ENCODE results near the gene MIF4GD. TPM values are rescaled to one million over a fixed set of nuclear protein-coding genes. Genes with fewer than 3 reads are reported as not detected.

The MIF4GD gene
- total and polyA plus RNA-seq, 9 of the 15 experiments (the other 6 are each of a cell fraction or from before 2014, with no cell fraction given) = 11.8 to 63.8 (median 28.1) TPM

- peak; percentile 65 for ATAC-seq
- H2AFZ ChIP-seq (ENCODE audit: low read depth, low read length) = peak overlapping the region; percentile 89
- no peaks in the 10 kb centered on the region for H3K9me3 ChIP-seq (replicated peaks; ENCODE audit: control insufficient read depth, insufficient read depth, low read depth, low read length)
- H4K20me1 ChIP-seq (replicated peaks; ENCODE audit: control insufficient read depth, insufficient read depth, low read length) = no peaks in the 10 kb centered on the region
- in situ Hi-C loops (cut with MboI) (loop anchor here (10.0 kb wide), 1 partner anchor 154 kb away; no protein-coding TSS in a partner anchor), intact Hi-C loops (cut with micrococcal nuclease) (loop anchor here (2.0 kb wide), 1 partner anchor 20 kb away; no protein-coding TSS in a partner anchor)
- ChIA-PET CTCF (ENCODE audit: low intra/inter-chr PET ratio) (interaction anchor here (0.6 to 2.0 kb wide), 3 partner anchors 20 to 214 kb away, joined by 3 to 4 read pairs (median 3); partner anchors contain the start of gene KCTD2), POLR2A (interaction anchor here (0.6 to 6.3 kb wide), 27 partner anchors 10 to 1121 kb away, joined by 3 to 85 read pairs (median 4); partner anchors contain the start of genes GRB2, MIF4GD, NUP85 and SLC25A19)
- H3K4me2 ChIP-seq (ENCODE audit: insufficient read depth, low read length) = peak overlapping the region; percentile 100
- peak overlapping the region; percentile 91 for H3K4me3 ChIP-seq
- WGBS (ENCODE audit: insufficient coverage, low coverage, missing lambda C conversion rate) = under 1% methylated on average over 26 of the region's 31 CpGs
- no peaks in the 10 kb centered on the region for H3K27me3 ChIP-seq (ENCODE audit: control insufficient read depth in 2 of 2, insufficient read depth in 2 of 2, low read length in 2 of 2)
- peaks cover 69% of the 10 kb centered on the region for H3K79me2 ChIP-seq (ENCODE audit: control insufficient read depth, insufficient read depth, low read length)
- no peak for FAIRE-seq
- H3K9me1 ChIP-seq (ENCODE audit: control insufficient read depth, insufficient read depth, low read length) = no peaks in the 10 kb centered on the region
- H3K36me3 ChIP-seq (ENCODE audit: control insufficient read depth, insufficient read depth, low read length) = peaks cover 43% of the 10 kb centered on the region; the same call in 2 of the 3 replicates
- peak overlapping the region; percentile 94 to 100 for H3K9ac ChIP-seq (ENCODE audit: insufficient read depth in 1 of 2, low read depth in 2 of 2, low read length in 2 of 2)
- peak overlapping the region; percentile 93 for H3K27ac ChIP-seq (ENCODE audit: extremely low read depth, low read depth, low read length)
- TSS peak; percentile 78 for BruUV-seq (replicated peaks)
- H3K4me1 ChIP-seq (replicated peaks in 1 of 2; ENCODE audit: control insufficient read depth in 2 of 2, insufficient read depth in 2 of 2, low read length in 2 of 2) = peaks cover 20 to 22% of the 10 kb centered on the region in 2 experiments; a peak in 4 of 5 replicates
- no peak for DNase-seq (ENCODE audit: extremely low read depth in 1 of 4, low spot score in 3 of 4)
- no peak for TF ChIP-seq ZNF133 (CRISPR knock-in tag; IDR thresholded peaks at IDR 0.05)
- no peak for TF ChIP-seq BHLHE40 (IDR thresholded peaks at IDR 0.05; ENCODE audit: low read length)
- TF ChIP-seq ZBTB8A (IDR thresholded peaks at IDR 0.05; ENCODE audit: partially characterized antibody) = no peak
- no peak for TF ChIP-seq RBM34 (IDR thresholded peaks at IDR 0.05; ENCODE audit: borderline replicate concordance, insufficient read depth, low read length)
- no peak for TF ChIP-seq POLR2B (IDR thresholded peaks at IDR 0.05; ENCODE audit: low read depth, partially characterized antibody)
- TF ChIP-seq ZBED1 (IDR thresholded peaks at IDR 0.05) = no peak
- peak; percentile 56; the same call in 1 of the 2 replicates for TF ChIP-seq TCF15 (CRISPR knock-in tag; IDR thresholded peaks at IDR 0.05)
- no peak for TF ChIP-seq CEBPB (tag; IDR thresholded peaks at IDR 0.05)
- no peak for TF ChIP-seq BRD4 (IDR thresholded peaks at IDR 0.05)
- TF ChIP-seq ZNF75A (CRISPR knock-in tag; IDR thresholded peaks at IDR 0.05) = no peak
- TF ChIP-seq ZNF224 (CRISPR knock-in tag; IDR thresholded peaks at IDR 0.05) = no peak
- no peak for TF ChIP-seq ETV6 (IDR thresholded peaks at IDR 0.05; ENCODE audit: borderline replicate concordance in 1 of 2, low read depth in 2 of 2, low read length in 1 of 2)
- TF ChIP-seq ETV6 (CRISPR knock-in tag; IDR thresholded peaks at IDR 0.05; ENCODE audit: borderline replicate concordance) = 0 out of 2 replicates have a peak, but pooled peaks have one; percentile 21
- TF ChIP-seq ARID1B (IDR thresholded peaks at IDR 0.05) = no peak
Observed at GRCh38 chr17:75260641-75261335, 10.2 kb downstream of the MIF4GD start.

All from K562 (cell line).